Measurements from ENCODE around the gene MAP2K1.

DNA sequence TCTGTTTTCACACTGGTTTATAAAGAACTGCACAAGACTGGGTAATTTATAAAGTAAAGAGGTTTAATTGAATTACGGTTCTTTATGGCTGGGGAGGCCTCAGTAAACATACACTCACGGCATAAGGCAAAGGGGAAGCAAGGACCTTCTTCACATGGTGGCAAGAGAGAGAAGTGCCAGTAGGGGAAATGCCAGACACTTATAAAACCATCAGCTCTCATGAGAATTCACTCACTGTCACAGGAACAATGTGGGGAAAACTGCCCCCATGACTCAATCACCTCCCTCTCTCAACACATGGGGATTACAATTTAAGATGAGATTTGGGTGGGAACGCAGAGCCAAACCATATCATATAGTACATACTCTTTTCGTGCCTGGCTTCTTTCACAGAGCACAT is 42.4 kb downstream of the MAP2K1 start:
- no peak for TF ChIP-seq CTCF (IDR thresholded peaks at IDR 0.05; ENCODE audit: low read length)
- TF ChIP-seq EZH2phosphoT487 (IDR thresholded peaks at IDR 0.05; ENCODE audit: low read length): no peak
